Hippocampal formation (tissue), 2 donors: ENCODE measurements around the gene COL10A1.

Source experiments
- DNase-seq, 2 donors: peaks; one replicate each; lab custom pipeline; 2025; lab: John Stamatoyannopoulos, UW

Gene COL10A1

DNA sequence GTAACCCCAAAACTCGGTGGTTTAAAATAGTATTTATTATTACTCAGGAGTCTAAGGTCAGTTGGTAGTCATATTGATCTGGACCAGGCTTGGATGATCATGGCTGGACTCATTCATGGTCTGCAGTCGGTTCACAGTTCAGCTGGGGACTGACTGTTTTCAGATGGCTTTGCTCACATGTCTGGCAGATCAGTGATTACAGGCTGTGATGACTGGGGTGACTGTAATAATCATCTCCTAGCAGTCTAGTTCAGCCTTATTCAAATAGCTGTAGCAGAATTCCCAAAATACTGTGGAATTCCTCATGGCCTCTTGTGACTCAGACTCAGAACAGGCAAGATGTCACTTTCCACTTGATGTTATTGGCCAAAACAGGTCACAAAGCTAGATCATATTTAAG, 41.6 kb downstream of the COL10A1 start:
- DNase-seq: no peak

DNA sequence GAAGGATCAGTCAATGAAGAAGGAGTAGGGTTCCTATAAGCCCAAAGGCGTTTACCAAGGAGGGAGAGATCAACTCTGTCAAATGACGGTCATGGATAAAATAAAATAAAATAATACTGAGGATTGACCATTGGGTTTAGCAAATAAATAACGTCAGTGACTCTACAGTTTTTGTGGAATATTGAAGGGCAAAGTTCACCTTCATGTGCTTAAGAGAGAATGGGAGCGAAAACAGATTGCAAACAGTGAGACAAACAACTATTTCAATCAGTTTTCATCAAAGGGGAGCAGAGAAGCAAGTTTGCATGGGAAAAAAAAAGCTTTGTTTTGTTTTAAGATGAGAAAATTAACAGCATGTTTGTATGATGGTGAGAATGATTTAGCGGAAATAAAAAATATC, 42.9 kb downstream of the COL10A1 start:
- no peak for DNase-seq

DNA sequence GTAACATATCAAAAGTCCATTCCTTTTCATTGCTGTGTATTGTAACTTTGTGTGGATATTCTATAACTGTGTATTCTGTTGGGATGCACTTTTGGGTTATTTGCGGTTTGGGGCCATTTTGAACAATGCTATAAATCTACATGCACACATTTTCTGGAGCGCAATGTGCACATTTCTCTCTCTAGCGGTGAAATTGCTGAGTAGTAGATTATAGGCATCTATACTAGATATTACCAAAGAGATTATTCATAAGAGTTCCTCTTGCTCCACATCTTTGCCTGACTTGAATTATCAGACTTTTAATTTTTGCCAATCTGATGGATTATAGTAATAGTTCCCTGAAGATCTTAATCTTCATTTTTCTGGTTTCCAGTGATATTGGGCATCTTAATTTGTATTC, 47.0 kb downstream of the COL10A1 start:
- DNase-seq: no peak

DNA sequence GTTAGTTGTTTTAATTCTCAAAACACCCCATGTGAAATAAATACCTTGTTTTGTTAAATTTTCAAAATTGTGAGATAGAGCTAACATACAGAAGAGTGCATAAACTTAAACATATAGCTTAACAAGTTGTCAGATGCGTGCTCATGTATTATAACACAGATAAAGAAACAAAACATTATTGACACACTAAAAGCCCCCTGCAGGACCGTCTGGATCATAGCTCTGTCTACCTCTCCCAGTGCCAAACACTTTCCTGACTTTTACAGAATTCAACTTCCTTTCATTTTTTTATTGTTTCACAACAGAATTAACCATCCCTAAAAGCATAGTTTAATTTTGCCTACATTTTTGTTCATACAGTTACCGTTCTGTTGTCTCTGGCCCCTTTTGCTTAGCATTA, 47.4 kb downstream of the COL10A1 start:
- no peak for DNase-seq

DNA sequence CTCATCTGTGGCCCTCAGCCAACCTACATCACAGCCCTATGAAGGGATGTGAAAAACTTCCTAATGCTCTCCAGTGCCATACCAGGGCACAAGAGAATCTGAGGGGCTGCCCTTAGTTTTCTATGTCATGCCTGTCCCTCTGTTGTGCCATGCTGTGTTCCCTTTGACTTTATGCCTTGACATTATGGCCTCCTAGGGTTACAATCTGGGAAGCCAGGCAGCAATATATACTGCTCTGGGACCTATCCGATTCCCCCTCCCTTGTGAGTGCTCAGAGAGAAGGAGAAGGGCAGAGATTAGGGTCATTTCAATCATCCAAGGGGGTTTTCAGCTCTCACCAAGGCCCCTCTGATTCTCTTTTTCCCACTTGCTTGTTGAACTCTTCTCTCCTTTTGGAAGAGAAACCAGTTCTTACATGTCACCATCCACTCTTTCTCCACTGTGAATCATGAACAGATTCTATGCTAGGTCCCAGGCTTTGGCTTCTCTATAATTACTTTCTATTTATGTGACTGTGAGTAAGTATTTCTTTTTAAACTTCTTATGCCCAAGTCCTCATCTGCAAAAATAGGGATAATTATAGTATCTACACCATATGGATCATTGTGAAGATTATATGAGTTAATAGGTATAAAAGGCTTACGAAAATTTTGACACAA, 51.1 kb downstream of the COL10A1 start:
- DNase-seq: no peak

DNA sequence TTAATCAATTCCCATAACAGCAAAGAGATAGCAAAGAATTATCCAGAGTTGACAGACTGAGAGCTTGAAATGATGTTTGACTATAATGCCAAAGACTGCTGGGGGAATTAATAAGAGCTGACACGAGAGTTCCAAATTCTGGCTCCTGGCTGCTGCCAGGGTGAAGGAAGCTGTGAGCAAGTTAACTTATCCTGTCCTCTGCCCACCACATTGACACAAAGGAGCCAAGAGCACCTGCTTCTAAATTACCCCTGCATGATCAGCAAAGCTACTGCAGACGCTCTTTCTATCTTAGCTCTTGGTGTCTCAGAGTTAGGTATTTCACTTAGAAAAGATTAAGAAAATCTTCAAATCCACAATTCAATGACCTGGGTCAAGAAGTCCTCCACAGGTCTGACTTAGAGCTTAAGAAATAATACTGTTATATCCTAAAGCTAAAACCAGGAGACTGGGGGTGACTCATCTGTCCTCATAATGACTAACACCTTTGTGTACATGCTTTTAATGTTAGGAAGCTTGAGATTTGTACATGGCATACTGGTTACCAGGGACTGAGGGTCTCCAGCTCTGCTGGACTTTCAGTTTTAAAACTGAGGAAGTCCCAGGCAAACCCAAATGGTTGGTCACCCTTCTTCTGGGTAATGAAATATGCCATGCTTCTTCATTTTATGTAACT, 52.0 kb downstream of the COL10A1 start:
- DNase-seq: no peak

DNA sequence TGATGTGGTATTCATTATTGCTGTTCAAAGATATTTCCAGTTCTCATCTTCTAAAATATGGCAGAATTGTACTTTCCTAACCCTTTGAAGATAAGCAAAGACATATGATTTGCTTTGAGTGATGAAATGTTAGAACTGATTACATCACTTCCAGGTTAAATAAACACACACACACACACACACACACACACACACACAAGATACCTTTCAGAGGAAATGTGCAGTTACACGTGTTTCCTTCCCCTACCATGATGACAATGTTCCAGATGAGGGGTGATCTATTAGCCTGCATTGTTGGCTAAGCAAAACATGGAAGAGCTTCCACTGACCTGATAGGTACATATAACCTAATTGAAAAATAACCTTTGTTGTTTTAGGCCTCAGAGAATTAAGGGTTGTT, 53.6 kb downstream of the COL10A1 start:
- DNase-seq: no peak

DNA sequence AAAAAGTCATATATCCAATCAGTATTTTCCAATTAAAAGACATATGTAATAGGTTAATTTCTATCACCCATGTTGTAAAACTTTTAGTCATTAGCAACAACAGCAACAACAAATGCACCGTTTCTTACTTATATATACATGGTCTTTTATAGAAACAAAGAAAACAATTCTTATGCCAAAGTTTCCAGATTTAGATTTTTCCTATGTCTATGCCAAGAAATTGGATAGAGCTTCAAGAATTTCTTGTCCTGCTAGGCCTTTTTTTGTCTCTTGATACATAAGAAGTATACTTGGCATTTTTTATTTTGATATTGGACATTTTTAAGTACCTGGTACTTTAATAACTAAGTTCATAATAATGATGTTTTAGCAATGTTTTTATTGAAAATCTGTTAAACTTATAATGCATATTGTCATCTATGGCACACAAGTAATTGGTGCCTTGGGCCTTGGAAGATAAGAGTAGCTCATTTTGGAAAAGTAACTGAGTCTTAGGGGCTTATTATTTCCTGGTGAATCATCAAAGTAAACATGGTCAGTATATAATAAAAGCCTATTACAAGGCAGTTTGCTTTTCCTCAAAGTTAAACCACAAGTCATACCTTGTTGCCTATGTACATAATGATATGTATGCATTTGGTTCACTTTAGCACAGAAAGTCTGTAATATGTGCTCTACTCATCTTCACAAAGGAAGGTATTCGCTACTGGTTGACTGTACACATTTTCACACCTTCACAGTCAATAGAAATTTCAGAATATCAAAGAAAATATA, 55.1 kb downstream of the COL10A1 start:
- no peak for DNase-seq

DNA sequence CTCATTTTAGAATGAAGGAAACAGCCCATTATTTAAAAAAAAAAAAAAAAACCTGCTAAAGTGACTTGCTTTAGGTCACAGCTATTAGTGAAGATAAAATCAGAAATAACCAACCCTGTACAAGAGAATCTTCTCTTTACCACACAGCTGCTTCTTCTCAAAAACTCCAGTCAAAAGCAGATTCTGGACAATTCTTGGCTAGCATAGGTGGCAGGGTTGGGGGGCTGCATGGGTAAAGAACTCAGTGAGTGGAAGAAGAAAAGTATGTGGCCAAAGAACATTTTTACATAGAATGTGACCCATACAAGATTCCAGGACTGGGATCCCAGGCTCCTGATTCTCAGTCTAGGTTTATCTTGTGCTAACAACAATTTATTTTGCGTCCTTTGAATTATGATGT, 55.8 kb downstream of the COL10A1 start:
- no peak for DNase-seq
